GM13976 (cell line): ENCODE data around the gene ESPN.

Experiments
- DNase-seq: peaks from one replicate; pipeline ENCODE4 v3.0.0; 2012; ENCODE audit warnings: low spot score
- CTCF ChIP-seq: IDR thresholded peaks from 2 replicates; pipeline ENCODE4 v1.5.1; 2012; ENCODE audit warnings: borderline replicate concordance, mild to moderate bottlenecking; ENCODE audit not compliant: insufficient read depth; ENCODE audit errors: extremely low read depth, missing control alignments, control extremely low read depth
- in situ Hi-C: fragments of 300-500 bp; cut with MboI; formaldehyde crosslinking; loops from one replicate; pipeline ENCODE4 v1.12.0; 2022; ENCODE audit warnings: low sequenced_read_pairs, mixed read lengths, inconsistent platforms; ENCODE audit not compliant: unreplicated experiment

The ESPN gene

DNA sequence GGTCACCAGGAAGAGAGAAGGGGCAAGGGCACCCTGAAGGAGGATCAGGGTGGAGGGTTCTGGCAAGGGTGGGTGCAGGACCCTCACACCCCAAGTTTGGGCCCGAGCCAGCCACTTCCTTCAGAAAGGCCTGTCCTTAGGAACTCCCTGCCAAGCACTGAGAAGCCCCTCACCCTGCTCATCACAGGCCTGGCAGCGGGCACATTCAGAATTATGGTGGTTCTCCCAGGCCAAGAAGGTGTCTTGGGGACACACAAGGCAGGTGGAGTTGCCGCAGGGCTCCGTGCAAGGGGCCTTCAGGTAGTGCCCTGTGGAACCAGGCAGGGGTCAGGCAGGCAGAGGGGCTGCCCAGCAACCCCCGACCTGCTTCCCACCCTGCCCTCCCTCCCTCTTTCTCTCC is 40.3 kb downstream of the ESPN start:
- no peak for TF ChIP-seq CTCF
- no peak for DNase-seq
- in situ Hi-C loops = no loop called here

DNA sequence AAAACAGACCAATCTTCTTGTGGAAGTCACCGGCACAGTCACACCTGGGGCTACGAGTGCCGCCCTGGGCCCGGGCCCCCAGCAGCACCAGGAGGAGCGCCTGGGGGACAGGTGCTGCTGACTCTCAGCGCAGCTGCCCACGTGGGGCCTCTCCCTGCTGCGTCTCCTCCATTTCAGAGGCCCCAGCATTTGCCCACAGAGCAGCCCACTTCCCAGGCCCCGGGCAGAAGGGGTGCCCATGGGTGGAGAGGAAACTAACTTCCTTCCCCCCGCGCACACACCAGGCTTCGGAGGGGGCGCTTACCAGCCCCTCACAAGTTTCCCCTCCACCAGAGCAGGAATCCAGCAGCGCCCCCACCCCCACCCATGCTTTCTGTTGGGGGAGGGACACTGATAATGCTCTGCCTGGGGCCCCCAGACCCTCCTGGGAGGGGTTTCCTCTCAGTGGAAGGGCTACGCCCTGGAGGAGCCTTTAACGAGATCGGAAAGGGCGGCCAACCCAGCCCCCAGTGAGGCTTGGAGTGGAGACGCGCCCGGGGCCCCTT is 41.0 kb downstream of the ESPN start:
- no peak for TF ChIP-seq CTCF
- in situ Hi-C loops = no loop called here
- DNase-seq = no peak

- TF ChIP-seq CTCF = no peak
- in situ Hi-C loops = no loop called here
Observed at GRCh38 chr1:6466023-6466422, 41.4 kb downstream of the ESPN start, which contains the start of gene TNFRSF25. Gene TNFRSF25, minus strand, starts transcription at chr1:6466173. Its CDS starts 66 bp downstream, at chr1:6466107.

DNA sequence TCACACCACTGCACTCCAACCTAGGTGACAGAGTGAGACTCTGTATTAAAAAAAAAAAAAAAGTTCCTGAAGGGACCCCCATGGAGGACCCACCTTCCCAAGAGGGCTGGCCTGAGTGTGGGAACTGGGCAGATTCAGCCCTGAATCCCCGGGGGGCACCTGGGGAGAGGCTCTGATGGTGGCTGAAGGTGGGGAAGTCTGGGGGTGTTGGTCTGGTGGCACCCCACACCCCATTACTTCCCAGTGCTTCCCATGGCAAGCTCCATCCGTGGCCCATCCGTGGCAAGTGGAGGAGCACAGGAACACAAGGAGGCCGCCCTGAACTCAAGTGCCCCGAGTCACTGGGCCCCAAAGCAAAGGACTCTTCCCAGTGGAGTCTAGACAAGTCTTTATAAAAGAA is 42.2 kb downstream of the ESPN start:
- TF ChIP-seq CTCF = no peak
- in situ Hi-C loops = no loop called here
- DNase-seq = no peak

More at GRCh38 chr1:6466023-6466422, 41.4 kb downstream of the ESPN start, which contains the start of gene TNFRSF25:
- DNase-seq = no peak

GRCh38 chr1:6467224-6467623 is 42.6 kb downstream of the ESPN start:
- DNase-seq = no peak
- in situ Hi-C loops = no loop called here
- no peak for TF ChIP-seq CTCF

DNA sequence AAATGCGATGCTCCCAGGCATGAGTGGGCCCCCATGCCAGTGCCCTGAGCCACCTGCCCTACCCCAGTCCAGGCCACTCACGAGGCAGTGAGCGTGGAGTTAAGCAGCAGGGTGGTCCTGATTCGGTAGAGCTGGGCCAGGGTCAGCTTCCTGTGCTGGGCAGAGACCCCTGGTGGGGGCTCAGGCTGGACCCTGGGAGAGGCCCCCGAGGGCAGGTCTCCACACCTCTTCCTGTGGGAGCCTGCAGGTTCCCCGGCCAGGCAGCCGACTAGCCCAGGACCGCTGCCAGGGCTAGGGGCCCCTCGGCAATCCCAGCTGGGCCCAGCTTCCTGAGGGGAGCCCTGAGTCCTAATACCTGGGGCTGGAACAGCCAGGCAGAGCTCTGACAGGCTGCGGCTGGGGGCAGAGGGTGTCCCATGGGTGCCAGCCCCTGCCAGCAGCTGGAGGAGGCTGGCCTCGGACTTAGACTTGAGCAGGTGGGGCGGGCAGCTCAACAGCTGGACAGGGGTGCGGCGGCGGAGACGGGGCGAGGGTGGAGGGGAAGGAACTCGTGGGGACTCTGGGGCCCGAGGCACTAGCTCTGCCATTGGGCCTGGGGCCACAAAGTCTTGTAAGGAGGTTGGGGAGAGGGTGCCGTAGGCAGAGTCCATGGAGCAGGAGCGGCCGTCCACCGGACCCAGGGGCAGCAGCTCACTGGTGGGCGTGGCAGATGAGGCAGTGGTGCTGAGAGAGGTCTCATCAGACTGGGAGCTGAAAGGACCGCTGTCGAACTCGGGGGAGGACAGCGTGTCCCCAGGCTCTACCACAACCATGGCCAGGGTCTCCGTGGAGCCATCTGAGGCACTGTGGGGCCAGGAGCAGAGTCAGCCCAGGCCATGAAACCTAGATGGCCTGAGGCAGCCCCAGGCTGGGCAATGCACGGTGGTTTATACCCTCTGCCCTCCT is 43.4 kb downstream of the ESPN start:
- DNase-seq = no peak

More for the DNA sequence above, 43.4 kb downstream of the ESPN start:
- no peak for TF ChIP-seq CTCF
- in situ Hi-C loops = no loop called here
